Activated CD4-positive, alpha-beta T cell treated with anti-CD3 and anti-CD28 coated beads for 36 hours (primary cell): ENCODE measurements around the gene GPR62. TPM values are rescaled to one million over a fixed set of nuclear protein-coding genes. Genes with fewer than 3 reads are reported as not detected.
"Not testable (repeated sequence)": the region's sequence is repeated elsewhere in the genome, so short reads cannot be mapped to it uniquely, and the experiment has no call there.

ENCODE experiments used
- ATAC-seq: fragments of 200-7000 bp; cut with Tn5 transposase; one replicate; pipeline ENCODE4 v1.10.0; 2021; ENCODE audit warnings: mild to moderate bottlenecking, moderate library complexity
- CTCF ChIA-PET: fragments of 350-600 bp; sonication (Branson Sonifier 250); formaldehyde crosslinking; loops from one replicate; lab custom pipeline; 2021; ENCODE audit warnings: antibody characterized with exemption; lab: Charles Lee
- POLR2A ChIA-PET: fragments of 350-600 bp; sonication (Branson Sonifier 250); formaldehyde crosslinking; loops from one replicate; lab custom pipeline; 2021; ENCODE audit warnings: antibody characterized with exemption, inconsistent platforms; lab: Charles Lee
- DNase-seq: peaks from one replicate; pipeline ENCODE4 v3.0.0-alpha.2; 2020
- H3K27ac Mint-ChIP-seq: one replicate; pipeline ENCODE4 v1.8.0; 2021; ENCODE audit warnings: mixed read lengths
- H3K27me3 Mint-ChIP-seq: one replicate; pipeline ENCODE4 v1.8.0; 2021; ENCODE audit warnings: mixed read lengths
- H3K36me3 Mint-ChIP-seq: one replicate; pipeline ENCODE4 v1.8.0; 2021; ENCODE audit warnings: low read depth, mixed read lengths
- H3K4me1 Mint-ChIP-seq: one replicate; pipeline ENCODE4 v1.8.0; 2021; ENCODE audit warnings: mixed read lengths
- H3K4me3 Mint-ChIP-seq: one replicate; pipeline ENCODE4 v1.8.0; 2021; ENCODE audit warnings: mild to moderate bottlenecking, moderate library complexity, mixed read lengths
- H3K9me3 Mint-ChIP-seq: one replicate; pipeline ENCODE4 v1.8.0; 2021; ENCODE audit warnings: low read depth, mixed read lengths
- intact Hi-C, 2 experiments: fragments of 100-400 bp; cut with DNase I in 1 of 2; cut with micrococcal nuclease in 1 of 2; formaldehyde crosslinking; loops; one replicate each; pipeline versions ENCODE4 v1.14.2 to v1.15.1; 2022 to 2024; cut with DNase I, micrococcal nuclease
- total RNA-seq, 2 experiments: library from RNA; stranded (reverse); gene quantifications; one replicate each; pipeline ENCODE4 v1.2.3, GENCODE V29; 2021

Gene GPR62
- total RNA-seq, 2 experiments from 2014 or later, result not detected

- ChIA-PET CTCF (interaction anchor here (0.6 to 2.7 kb wide), 5 partner anchors 10 to 72 kb away, joined by 3 to 21 read pairs (median 3); partner anchors contain the start of genes ABHD14B and DUSP7), POLR2A (interaction anchor here (3.5 to 4.1 kb wide), 2 partner anchors 8 to 11 kb away, joined by 34 to 43 read pairs; partner anchors contain the start of gene RPL29)
- intact Hi-C loops, result no loop called here
- ATAC-seq (no peak), DNase-seq (no peak)
- peak overlapping the region; percentile 96 for H3K4me3 Mint-ChIP-seq
- peaks cover 20% of the 10 kb centered on the region for H3K4me1 Mint-ChIP-seq
- no peaks in the 10 kb centered on the region for H3K27me3 Mint-ChIP-seq
- peak overlapping the region; percentile 93 for H3K27ac Mint-ChIP-seq
- no peaks in the 10 kb centered on the region for H3K9me3 Mint-ChIP-seq
- H3K36me3 Mint-ChIP-seq, result peaks cover 3% of the 10 kb centered on the region
Observed at GRCh38 chr3:51984269-51984647, 29.1 kb downstream of the GPR62 start.

DNA sequence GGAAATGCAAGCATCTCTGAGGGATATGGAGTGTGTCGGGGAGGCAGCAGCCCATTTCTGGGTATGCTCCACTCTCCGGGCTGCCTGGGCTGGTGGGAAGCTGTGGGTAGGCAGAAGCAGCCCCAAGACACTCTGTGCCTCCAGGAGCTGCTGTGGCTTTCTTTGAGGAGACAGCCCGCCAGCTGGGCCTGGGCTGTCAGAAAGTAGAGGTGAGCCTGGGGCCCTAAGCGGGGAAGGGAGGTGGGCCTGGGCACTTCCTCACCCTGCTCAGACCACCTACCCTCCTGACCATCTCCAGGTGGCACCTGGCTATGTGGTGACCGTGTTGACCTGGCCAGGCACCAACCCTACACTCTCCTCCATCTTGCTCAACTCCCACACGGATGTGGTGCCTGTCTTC lies 29.9 kb downstream of the GPR62 start:
- POLR2A ChIA-PET, result interaction anchor here (4.1 kb wide), 1 partner anchor 11 kb away, joined by 34 read pairs; the partner anchor contains the start of gene RPL29
- CTCF ChIA-PET, result interaction anchor here (0.6 to 1.2 kb wide), 6 partner anchors 8 to 1394 kb away, joined by 3 to 4 read pairs (median 3); partner anchors contain the start of genes ABHD14B and DUSP7
- Mint-ChIP-seq H3K27me3 (no peaks in the 10 kb centered on the region), H3K9me3 (no peaks in the 10 kb centered on the region), H3K4me1 (peaks cover 20% of the 10 kb centered on the region), H3K4me3 (peak overlapping the region; percentile 20), H3K27ac (peak overlapping the region; percentile 52), H3K36me3 (peaks cover 3% of the 10 kb centered on the region)
- no peak for DNase-seq
- intact Hi-C loops, result no loop called here
- no peak for ATAC-seq

DNA sequence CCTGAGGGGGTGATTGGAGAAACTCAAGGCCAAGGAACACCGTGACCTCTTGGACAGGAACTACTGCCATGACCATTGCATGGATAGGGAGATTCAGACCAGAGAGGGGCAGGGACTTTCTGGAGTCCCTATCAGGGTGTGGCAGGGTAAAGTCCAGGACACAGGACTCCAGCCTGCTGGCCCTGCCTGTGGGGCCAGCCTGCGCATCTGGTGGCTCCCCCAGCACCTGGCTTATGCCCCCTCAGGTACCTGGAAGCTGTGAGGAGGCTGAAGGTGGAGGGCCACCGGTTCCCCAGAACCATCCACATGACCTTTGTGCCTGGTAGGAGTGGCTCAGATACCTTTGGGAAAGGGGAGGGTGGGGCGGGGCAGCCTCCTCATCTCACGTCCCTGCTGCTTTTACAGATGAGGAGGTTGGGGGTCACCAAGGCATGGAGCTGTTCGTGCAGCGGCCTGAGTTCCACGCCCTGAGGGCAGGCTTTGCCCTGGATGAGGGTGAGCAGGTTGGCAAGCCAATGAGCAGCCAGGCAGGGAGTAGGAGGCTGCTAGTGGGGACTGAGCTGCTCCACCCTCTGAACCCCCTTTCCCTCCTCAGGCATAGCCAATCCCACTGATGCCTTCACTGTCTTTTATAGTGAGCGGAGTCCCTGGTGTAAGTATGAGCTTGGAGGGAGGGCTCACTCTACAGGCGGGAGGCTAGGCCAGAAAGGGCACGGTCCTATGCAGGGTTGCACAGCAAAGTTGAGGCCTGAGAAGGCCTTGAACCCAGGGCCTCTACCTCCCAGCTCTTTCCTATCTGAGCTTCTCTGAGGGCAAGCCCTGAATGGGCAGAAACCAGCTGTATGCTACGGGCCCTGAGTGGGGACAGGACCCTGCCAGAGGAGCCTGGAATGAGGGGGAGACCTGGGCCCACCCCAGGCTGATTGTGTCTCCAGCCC lies 31.1 kb downstream of the GPR62 start:
- ATAC-seq, result no peak
- CTCF ChIA-PET, result interaction anchor here (1.2 kb wide), 2 partner anchors 9 to 13 kb away, joined by 3 to 4 read pairs; partner anchors contain the start of gene ABHD14B
- peaks cover 20% of the 10 kb centered on the region for H3K4me1 Mint-ChIP-seq
- H3K4me3 Mint-ChIP-seq, result no peak overlapping the region
- peaks cover 6% of the 10 kb centered on the region for H3K36me3 Mint-ChIP-seq
- DNase-seq, result no peak
- H3K9me3 Mint-ChIP-seq, result no peaks in the 10 kb centered on the region
- intact Hi-C loops, result no loop called here
- H3K27ac Mint-ChIP-seq, result no peak overlapping the region
- no peaks in the 10 kb centered on the region for H3K27me3 Mint-ChIP-seq
- POLR2A ChIA-PET, result interaction anchor here (1.0 to 1.7 kb wide), 2 partner anchors 9 to 36 kb away, joined by 3 to 5 read pairs; partner anchors contain the start of gene RPL29

DNA sequence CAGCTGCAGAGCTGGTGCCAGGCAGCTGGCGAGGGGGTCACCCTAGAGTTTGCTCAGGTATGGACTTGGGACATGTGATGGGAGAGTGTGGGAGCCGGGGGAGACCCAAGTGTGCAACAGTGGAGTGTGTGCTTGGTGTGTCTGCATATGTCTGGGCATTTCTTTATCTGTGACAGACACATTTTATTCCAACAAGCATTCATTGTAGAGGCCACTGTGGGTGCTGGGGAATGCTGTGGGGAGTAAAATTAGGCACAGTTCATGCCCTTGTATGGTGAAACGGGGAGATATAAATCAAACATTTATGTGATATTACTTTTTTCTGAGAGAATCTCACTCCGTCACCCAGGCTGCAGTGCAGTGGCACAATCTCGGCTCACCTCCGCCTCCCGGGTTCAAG lies 32.4 kb downstream of the GPR62 start:
- Mint-ChIP-seq H3K27me3 (no peaks in the 10 kb centered on the region), H3K4me3 (no peak overlapping the region), H3K36me3 (peaks cover 15% of the 10 kb centered on the region), H3K27ac (no peak overlapping the region), H3K9me3 (no peaks in the 10 kb centered on the region), H3K4me1 (peaks cover 19% of the 10 kb centered on the region)
- intact Hi-C loops, result no loop called here
- CTCF ChIA-PET, result interaction anchor here (1.2 kb wide), 1 partner anchor 14 kb away, joined by 4 read pairs; the partner anchor contains the start of gene ABHD14B
- DNase-seq (no peak), ATAC-seq (no peak)
- POLR2A ChIA-PET, result interaction anchor here (1.7 kb wide), 1 partner anchor 8 kb away, joined by 5 read pairs; the partner anchor contains the start of gene RPL29

GRCh38 chr3:51988286-51989146 lies 33.3 kb downstream of the GPR62 start:
- ChIA-PET POLR2A (no interaction called here), CTCF (interaction anchor here (1.6 kb wide), 1 partner anchor 15 kb away, joined by 3 read pairs; the partner anchor contains the start of gene ABHD14B)
- no peak for ATAC-seq
- H3K27ac Mint-ChIP-seq, result peak overlapping the region; percentile 15
- intact Hi-C loops, result no loop called here
- no peaks in the 10 kb centered on the region for H3K9me3 Mint-ChIP-seq
- peaks cover 23% of the 10 kb centered on the region for H3K36me3 Mint-ChIP-seq
- peaks cover 22% of the 10 kb centered on the region for H3K4me1 Mint-ChIP-seq
- no peak for DNase-seq
- no peaks in the 10 kb centered on the region for H3K27me3 Mint-ChIP-seq
- H3K4me3 Mint-ChIP-seq, result no peak overlapping the region

DNA sequence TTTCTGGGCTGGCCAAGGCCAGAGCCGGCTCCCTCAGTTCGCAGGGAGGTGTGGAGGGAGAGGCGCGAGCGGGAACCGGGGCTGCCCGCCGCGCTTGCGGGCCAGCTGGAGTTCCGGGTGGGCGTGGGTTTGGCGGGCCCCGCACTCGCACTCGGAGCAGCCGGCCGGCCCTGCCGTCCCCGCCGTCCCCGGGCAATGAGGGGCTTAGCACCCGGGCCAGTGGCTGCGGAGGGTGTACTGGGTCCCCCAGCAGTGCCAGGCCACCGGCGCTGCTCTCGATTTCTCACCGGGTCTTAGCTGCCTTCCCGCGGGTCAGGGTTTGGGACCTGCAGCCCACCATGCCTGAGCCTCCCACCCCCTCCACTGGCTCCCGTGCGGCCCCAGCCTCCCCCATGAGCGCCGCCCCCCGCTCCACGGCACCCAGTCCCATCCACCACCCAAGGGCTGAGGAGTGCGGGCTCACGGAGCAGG lies 35.4 kb downstream of the GPR62 start:
- intact Hi-C loops, result loop anchor here (10.0 kb wide), 2 partner anchors 284 to 1354 kb away; partner anchors contain the start of genes DCP1A (in 1 of the 2) and WDR82 (in 1 of the 2)
- POLR2A ChIA-PET, result interaction anchor here (0.8 to 4.5 kb wide), 3 partner anchors 8 to 164 kb away, joined by 3 to 43 read pairs (median 3); partner anchors contain the start of genes ACY1, POC1A and RRP9
- not testable (repeated sequence) for ATAC-seq, H3K27me3 Mint-ChIP-seq, H3K27ac Mint-ChIP-seq, H3K9me3 Mint-ChIP-seq, DNase-seq, H3K4me3 Mint-ChIP-seq
- CTCF ChIA-PET, result interaction anchor here (3.5 kb wide), 1 partner anchor 8 kb away, joined by 25 read pairs; the partner anchor contains the start of gene ACY1
- Mint-ChIP-seq H3K36me3 (peaks cover 43% of the 10 kb centered on the region), H3K4me1 (peaks cover 23% of the 10 kb centered on the region)

DNA sequence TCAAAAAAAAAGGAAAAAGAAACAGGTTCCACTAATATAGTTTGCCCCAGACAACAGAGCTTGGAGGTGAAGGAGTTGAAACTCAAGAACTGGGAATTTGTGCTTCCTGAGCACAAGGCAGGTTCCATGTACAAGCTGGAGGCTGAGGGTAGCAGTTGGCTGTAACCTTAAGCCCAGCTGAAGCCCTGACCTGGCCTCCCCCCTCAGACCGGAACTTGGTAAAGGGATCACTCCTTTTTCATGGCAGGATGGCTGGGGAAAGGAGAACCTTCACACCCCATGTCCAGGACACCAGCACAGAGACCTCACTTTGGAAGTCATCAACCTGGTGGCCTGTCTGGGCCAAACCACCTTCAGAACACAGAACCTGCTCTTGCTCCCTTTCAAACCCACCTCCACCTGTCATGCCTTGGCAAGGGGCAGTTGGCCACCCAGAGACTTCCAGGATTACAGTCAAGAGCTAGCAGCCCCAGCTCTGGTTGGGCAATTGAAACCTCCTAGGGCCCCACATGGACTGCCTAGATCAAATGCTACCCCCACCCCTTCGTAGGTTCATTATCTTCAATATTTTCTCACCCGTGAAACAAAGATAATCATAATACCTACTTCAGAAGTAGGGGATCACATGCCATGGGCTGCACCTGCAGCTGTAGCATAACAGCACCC lies 37.0 kb downstream of the GPR62 start:
- peaks cover 46% of the 10 kb centered on the region for H3K36me3 Mint-ChIP-seq
- CTCF ChIA-PET, result interaction anchor here (1.0 to 3.5 kb wide), 3 partner anchors 9 to 18 kb away, joined by 3 to 25 read pairs (median 5); partner anchors contain the start of genes ABHD14B and ACY1
- peaks cover 26% of the 10 kb centered on the region for H3K4me1 Mint-ChIP-seq
- H3K9me3 Mint-ChIP-seq, result no peaks in the 10 kb centered on the region
- POLR2A ChIA-PET, result interaction anchor here (0.6 to 4.5 kb wide), 7 partner anchors 9 to 544 kb away, joined by 3 to 43 read pairs (median 4); partner anchors contain the start of genes ABHD14A, ACY1 and UQCC5
- intact Hi-C loops, result loop anchor here (10.0 kb wide), 2 partner anchors 283 to 1353 kb away; partner anchors contain the start of genes DCP1A (in 1 of the 2) and WDR82 (in 1 of the 2)
- ATAC-seq (no peak), DNase-seq (no peak)
- H3K4me3 Mint-ChIP-seq, result peak overlapping the region; percentile 100
- peak overlapping the region; percentile 100 for H3K27ac Mint-ChIP-seq
- H3K27me3 Mint-ChIP-seq, result no peaks in the 10 kb centered on the region

DNA sequence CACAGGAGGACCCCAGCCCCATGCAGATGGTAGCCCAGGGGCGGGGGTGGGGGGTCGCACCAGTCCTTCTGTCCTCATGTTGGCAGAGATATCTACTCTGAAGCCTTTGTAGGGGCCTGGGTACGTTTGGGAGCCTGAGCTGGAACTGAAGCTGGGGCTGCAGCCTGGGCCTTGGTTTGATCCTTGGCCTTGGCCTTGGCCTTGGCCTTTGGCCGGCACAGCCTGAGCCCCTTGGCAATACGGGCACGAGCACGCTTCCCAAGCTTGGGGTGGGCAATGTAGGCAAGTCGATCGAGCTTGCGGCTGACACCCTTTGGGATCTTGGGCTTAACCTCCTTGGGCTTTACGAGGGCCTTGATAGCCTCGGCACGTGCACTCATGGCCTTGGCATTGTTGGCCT lies 38.5 kb downstream of the GPR62 start:
- not testable (repeated sequence) for H3K27me3 Mint-ChIP-seq, ATAC-seq, H3K9me3 Mint-ChIP-seq, DNase-seq
- H3K4me1 Mint-ChIP-seq, result peaks cover 26% of the 10 kb centered on the region
- ChIA-PET CTCF (interaction anchor here (0.6 to 3.5 kb wide), 3 partner anchors 11 to 131 kb away, joined by 3 to 25 read pairs (median 8); partner anchors contain the start of genes ABHD14B and ACY1), POLR2A (interaction anchor here (0.6 to 4.5 kb wide), 4 partner anchors 10 to 258 kb away, joined by 3 to 43 read pairs (median 7); partner anchors contain the start of gene ACY1)
- intact Hi-C loops, result loop anchor here (2.0 to 10.0 kb wide), 3 partner anchors 19 to 1351 kb away; partner anchors contain the start of genes ABHD14A (in 1 of the 2), ABHD14B (in 1 of the 2), DCP1A (in 1 of the 2) and WDR82 (in 1 of the 2)
- peak overlapping the region; percentile 100 for H3K4me3 Mint-ChIP-seq
- H3K27ac Mint-ChIP-seq, result peak overlapping the region; percentile 100
- H3K36me3 Mint-ChIP-seq, result peaks cover 46% of the 10 kb centered on the region

- Mint-ChIP-seq H3K4me3 (peak overlapping the region; percentile 100), H3K9me3 (no peaks in the 10 kb centered on the region), H3K36me3 (peaks cover 46% of the 10 kb centered on the region), H3K27me3 (no peaks in the 10 kb centered on the region), H3K27ac (peak overlapping the region; percentile 100), H3K4me1 (peaks cover 26% of the 10 kb centered on the region)
- intact Hi-C loops, result loop anchor here (2.0 to 10.0 kb wide), 3 partner anchors 20 to 1350 kb away; partner anchors contain the start of genes ABHD14A (in 1 of the 2), ABHD14B (in 1 of the 2), DCP1A (in 1 of the 2) and WDR82 (in 1 of the 2)
- POLR2A ChIA-PET, result interaction anchor here (0.6 to 4.5 kb wide), 3 partner anchors 11 to 173 kb away, joined by 3 to 43 read pairs (median 34); partner anchors contain the start of gene ACY1
- DNase-seq (no peak), ATAC-seq (no peak)
- CTCF ChIA-PET, result interaction anchor here (0.6 to 2.4 kb wide), 4 partner anchors 12 to 228 kb away, joined by 3 to 24 read pairs (median 10); partner anchors contain the start of genes ABHD14B, ACY1 and DUSP7
Observed at GRCh38 chr3:51994530-51994929, 39.3 kb downstream of the GPR62 start.
